Activated CD4-positive, alpha-beta T cell treated with anti-CD3 and anti-CD28 coated beads, Interleukin-2, amount 50 U/mL, for 4 hours (primary cell): Measurements from ENCODE around the gene CD180.
"Not testable (repeated sequence)": the region's sequence is repeated elsewhere in the genome, so short reads cannot be mapped to it uniquely, and the experiment has no call there.

Experiments
- DNase-seq, 2 experiments: peaks; one replicate each; pipeline ENCODE4 v3.0.0-alpha.2; 2020

Gene CD180

GRCh38 chr5:67187006-67187715 lies 9.4 kb downstream of the CD180 start:
- no peak for DNase-seq

GRCh38 chr5:67183859-67184258 lies 12.7 kb downstream of the CD180 start:
- no peak for DNase-seq

- no peak for DNase-seq
Measured at GRCh38 chr5:67182301-67182790, 14.3 kb downstream of the CD180 start.

- DNase-seq: no peak
Measured at GRCh38 chr5:67181648-67182221, 14.9 kb downstream of the CD180 start.

GRCh38 chr5:67179697-67180361 lies 16.8 kb downstream of the CD180 start:
- no peak for DNase-seq

- DNase-seq: no peak
Measured at GRCh38 chr5:67178966-67179365, 17.6 kb downstream of the CD180 start.

GRCh38 chr5:67178085-67178484 lies 18.5 kb downstream of the CD180 start:
- no peak for DNase-seq

GRCh38 chr5:67176936-67177335 lies 19.7 kb downstream of the CD180 start:
- DNase-seq: no peak

GRCh38 chr5:67173959-67174358 lies 22.6 kb downstream of the CD180 start:
- DNase-seq: no peak

- DNase-seq: not testable (repeated sequence)
Measured at GRCh38 chr5:67173351-67173750, 23.2 kb downstream of the CD180 start.

- DNase-seq: no peak
Measured at GRCh38 chr5:67170767-67171166, 25.8 kb downstream of the CD180 start.

- no peak for DNase-seq
Measured at GRCh38 chr5:67168069-67168468, 28.5 kb downstream of the CD180 start.

- peak; percentile 57 to 63 for DNase-seq
Measured at GRCh38 chr5:67166460-67167285, 29.9 kb downstream of the CD180 start.

GRCh38 chr5:67165526-67166459 lies 30.8 kb downstream of the CD180 start:
- peak; percentile 71 to 74 for DNase-seq

- DNase-seq: no peak
Measured at GRCh38 chr5:67164856-67165525, 31.6 kb downstream of the CD180 start.

GRCh38 chr5:67163863-67164595 lies 32.6 kb downstream of the CD180 start:
- no peak for DNase-seq

GRCh38 chr5:67163231-67163756 lies 33.3 kb downstream of the CD180 start:
- no peak for DNase-seq

- DNase-seq: no peak
Measured at GRCh38 chr5:67161767-67162166, 34.8 kb downstream of the CD180 start.

- peak; percentile 39 to 40 for DNase-seq
Measured at GRCh38 chr5:67160985-67161384, 35.6 kb downstream of the CD180 start.

GRCh38 chr5:67160272-67160671 lies 36.3 kb downstream of the CD180 start:
- no peak for DNase-seq
